ENCODE data around the gene DIAPH2. TPM values are rescaled to one million over a fixed set of nuclear protein-coding genes. Genes with fewer than 3 reads are reported as not detected.

The DIAPH2 gene
- total RNA-seq, 4 donors from 2014 or later, result 41.8 to 64.5 (median 54.5) TPM

- Histone ChIP-seq H3K9me3 (no peaks in the 10 kb centered on the region), H3K27ac (replicated peaks in 1 of 4) (no peak overlapping the region), H3K4me1 (peaks cover 0 to 4% (median 0%) of the 10 kb centered on the region in 4 donors), H3K36me3 (no peaks in the 10 kb centered on the region), H3K4me3 (no peak overlapping the region), H3K27me3 (no peaks in the 10 kb centered on the region)
- 60% methylated on average over 1 of the region's 1 CpG for WGBS
- intact Hi-C loops (cut with DNase I), result no loop called here
- DNase-seq (ENCODE audit: extremely low spot score), result no peak
- TF ChIP-seq POLR2A (IDR thresholded peaks at IDR 0.05; ENCODE audit: low read depth) (no peak), POLR2AphosphoS5 (IDR thresholded peaks at IDR 0.05) (no peak), EP300 (IDR thresholded peaks at IDR 0.05) (no peak)
- TF ChIP-seq, protein P1, sequence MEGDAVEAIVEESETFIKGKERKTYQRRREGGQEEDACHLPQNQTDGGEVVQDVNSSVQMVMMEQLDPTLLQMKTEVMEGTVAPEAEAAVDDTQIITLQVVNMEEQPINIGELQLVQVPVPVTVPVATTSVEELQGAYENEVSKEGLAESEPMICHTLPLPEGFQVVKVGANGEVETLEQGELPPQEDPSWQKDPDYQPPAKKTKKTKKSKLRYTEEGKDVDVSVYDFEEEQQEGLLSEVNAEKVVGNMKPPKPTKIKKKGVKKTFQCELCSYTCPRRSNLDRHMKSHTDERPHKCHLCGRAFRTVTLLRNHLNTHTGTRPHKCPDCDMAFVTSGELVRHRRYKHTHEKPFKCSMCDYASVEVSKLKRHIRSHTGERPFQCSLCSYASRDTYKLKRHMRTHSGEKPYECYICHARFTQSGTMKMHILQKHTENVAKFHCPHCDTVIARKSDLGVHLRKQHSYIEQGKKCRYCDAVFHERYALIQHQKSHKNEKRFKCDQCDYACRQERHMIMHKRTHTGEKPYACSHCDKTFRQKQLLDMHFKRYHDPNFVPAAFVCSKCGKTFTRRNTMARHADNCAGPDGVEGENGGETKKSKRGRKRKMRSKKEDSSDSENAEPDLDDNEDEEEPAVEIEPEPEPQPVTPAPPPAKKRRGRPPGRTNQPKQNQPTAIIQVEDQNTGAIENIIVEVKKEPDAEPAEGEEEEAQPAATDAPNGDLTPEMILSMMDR (IDR thresholded peaks at IDR 0.05), result no peak
Measured at GRCh38 chrX:97369947-97370346, 685.3 kb downstream of the DIAPH2 start.

GRCh38 chrX:97372001-97372766, 687.5 kb downstream of the DIAPH2 start:
- H3K27ac ChIP-seq (replicated peaks in 1 of 4), result no peak overlapping the region
- TF ChIP-seq, protein P1 (IDR thresholded peaks at IDR 0.05), result no peak
- TF ChIP-seq POLR2A (IDR thresholded peaks at IDR 0.05; ENCODE audit: low read depth) (no peak), POLR2AphosphoS5 (IDR thresholded peaks at IDR 0.05) (no peak), EP300 (IDR thresholded peaks at IDR 0.05) (no peak)

GRCh38 chrX:97374266-97374665, 689.6 kb downstream of the DIAPH2 start:
- intact Hi-C loops (cut with DNase I), result no loop called here
- no peaks in the 10 kb centered on the region for H3K4me1 ChIP-seq
- TF ChIP-seq POLR2AphosphoS5 (IDR thresholded peaks at IDR 0.05) (no peak), EP300 (IDR thresholded peaks at IDR 0.05) (no peak), POLR2A (IDR thresholded peaks at IDR 0.05; ENCODE audit: low read depth) (no peak)
- TF ChIP-seq, protein P1 (IDR thresholded peaks at IDR 0.05), result no peak
- no peaks in the 10 kb centered on the region for H3K27me3 ChIP-seq
- DNase-seq (ENCODE audit: extremely low spot score), result no peak
- no peak overlapping the region for H3K27ac ChIP-seq (replicated peaks in 1 of 4)
- H3K4me3 ChIP-seq, result no peak overlapping the region
- 80% methylated on average over 2 of the region's 2 CpGs for WGBS
- H3K36me3 ChIP-seq, result no peaks in the 10 kb centered on the region
- H3K9me3 ChIP-seq, result no peaks in the 10 kb centered on the region

More at GRCh38 chrX:97372001-97372766, 687.5 kb downstream of the DIAPH2 start:
- no peak overlapping the region for H3K4me3 ChIP-seq
- no peaks in the 10 kb centered on the region for H3K27me3 ChIP-seq
- H3K36me3 ChIP-seq, result no peaks in the 10 kb centered on the region
- no peaks in the 10 kb centered on the region for H3K9me3 ChIP-seq
- no peaks in the 10 kb centered on the region for H3K4me1 ChIP-seq
- DNase-seq (ENCODE audit: extremely low spot score), result no peak
- intact Hi-C loops (cut with DNase I), result no loop called here
- 89% methylated on average over 6 of the region's 6 CpGs for WGBS

- intact Hi-C loops (cut with DNase I), result no loop called here
- Histone ChIP-seq H3K9me3 (no peaks in the 10 kb centered on the region), H3K27ac (replicated peaks in 1 of 4) (no peak overlapping the region), H3K36me3 (peaks cover 0 to 1% (median 0%) of the 10 kb centered on the region in 4 donors), H3K4me3 (no peak overlapping the region), H3K4me1 (no peaks in the 10 kb centered on the region), H3K27me3 (no peaks in the 10 kb centered on the region)
- DNase-seq (ENCODE audit: extremely low spot score), result no peak
- TF ChIP-seq EP300 (IDR thresholded peaks at IDR 0.05) (no peak), POLR2A (IDR thresholded peaks at IDR 0.05; ENCODE audit: low read depth) (no peak), POLR2AphosphoS5 (IDR thresholded peaks at IDR 0.05) (no peak)
- TF ChIP-seq, protein P1 (IDR thresholded peaks at IDR 0.05), result no peak
Measured at GRCh38 chrX:97380200-97380599, 695.6 kb downstream of the DIAPH2 start.

All from esophagus muscularis mucosa (tissue), 4 donors.